ENCODE results near the gene SLC29A1. TPM values are rescaled to one million over a fixed set of nuclear protein-coding genes. Genes with fewer than 3 reads are reported as not detected.

Gene SLC29A1
- total and polyA plus RNA-seq, 9 of the 15 experiments (the other 6 are each of a cell fraction or from before 2014, with no cell fraction given), result 18.9 to 170 (median 57.7) TPM

DNA sequence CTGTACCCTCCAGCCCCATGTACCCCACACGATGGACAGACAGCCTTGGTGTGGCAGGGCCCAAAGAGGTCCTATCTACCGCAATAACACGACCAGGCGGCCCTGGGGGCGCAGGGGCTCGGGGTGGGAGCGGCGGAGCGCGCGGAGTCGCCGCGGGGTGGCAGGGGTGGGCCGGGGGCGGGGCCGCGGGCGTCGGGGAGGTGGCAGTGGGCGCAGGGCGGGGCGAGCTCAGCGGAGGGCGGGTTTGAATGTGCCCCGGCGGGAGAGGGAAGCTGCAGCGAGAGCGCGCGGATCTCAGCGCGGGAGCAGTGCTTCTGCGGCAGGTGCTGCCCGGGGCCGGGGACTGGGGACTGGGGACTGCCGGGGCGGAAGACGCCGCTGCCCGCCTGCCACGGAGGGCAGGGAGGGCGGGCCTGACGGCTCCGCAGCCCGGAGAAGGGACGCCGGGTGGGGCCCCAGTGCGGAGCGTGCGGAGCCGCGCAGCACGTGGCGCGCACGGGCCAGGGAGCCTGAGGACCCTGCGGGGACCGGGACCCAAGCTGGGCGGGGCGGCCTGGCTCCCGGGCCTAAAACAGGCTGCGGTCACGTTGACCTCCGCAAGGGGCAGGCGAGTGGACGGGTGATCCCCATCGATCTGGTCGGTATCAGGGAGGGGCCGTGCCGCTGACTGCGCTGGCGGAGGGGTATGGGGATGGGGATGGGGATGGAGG, at the start of gene SLC29A1 (continued):
- no peak for TF ChIP-seq ZNF197 (CRISPR knock-in tag; IDR thresholded peaks at IDR 0.05; ENCODE audit: low read depth)
- TF ChIP-seq RBM39 (optimal IDR thresholded peaks at IDR 0.05; ENCODE audit: low read depth, low read length), result no peak
- TF ChIP-seq ZSCAN32 (CRISPR knock-in tag; IDR thresholded peaks at IDR 0.05), result no peak
- 0 out of 2 replicates have a peak, but pooled peaks have one; percentile 51 for TF ChIP-seq SUPT5H (IDR thresholded peaks at IDR 0.05)
- TF ChIP-seq PURB (CRISPR knock-in tag; IDR thresholded peaks at IDR 0.05; ENCODE audit: low read depth), result no peak
- TF ChIP-seq MCM3 (IDR thresholded peaks at IDR 0.05), result no peak
- no peak for TF ChIP-seq HNRNPUL1 (IDR thresholded peaks at IDR 0.05; ENCODE audit: low read length)
- 0 out of 3 replicates have a peak, but pooled peaks of 1 of the 2 experiments have one; percentile 41 for TF ChIP-seq CBX3 (IDR thresholded peaks at IDR 0.05; ENCODE audit: borderline replicate concordance in 1 of 2, low read length in 2 of 2)
- no peak for TF ChIP-seq MTA2 (IDR thresholded peaks at IDR 0.05; ENCODE audit: low read depth)
- TF ChIP-seq FOS (IDR thresholded peaks at IDR 0.05; ENCODE audit: extremely low read depth, insufficient read length), result no peak
- TF ChIP-seq ZNF3 (CRISPR knock-in tag; IDR thresholded peaks at IDR 0.05), result no peak
- TF ChIP-seq, protein P1, sequence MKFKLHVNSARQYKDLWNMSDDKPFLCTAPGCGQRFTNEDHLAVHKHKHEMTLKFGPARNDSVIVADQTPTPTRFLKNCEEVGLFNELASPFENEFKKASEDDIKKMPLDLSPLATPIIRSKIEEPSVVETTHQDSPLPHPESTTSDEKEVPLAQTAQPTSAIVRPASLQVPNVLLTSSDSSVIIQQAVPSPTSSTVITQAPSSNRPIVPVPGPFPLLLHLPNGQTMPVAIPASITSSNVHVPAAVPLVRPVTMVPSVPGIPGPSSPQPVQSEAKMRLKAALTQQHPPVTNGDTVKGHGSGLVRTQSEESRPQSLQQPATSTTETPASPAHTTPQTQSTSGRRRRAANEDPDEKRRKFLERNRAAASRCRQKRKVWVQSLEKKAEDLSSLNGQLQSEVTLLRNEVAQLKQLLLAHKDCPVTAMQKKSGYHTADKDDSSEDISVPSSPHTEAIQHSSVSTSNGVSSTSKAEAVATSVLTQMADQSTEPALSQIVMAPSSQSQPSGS (CRISPR knock-in tag; IDR thresholded peaks at IDR 0.05), result 0 out of 2 replicates have a peak, but pooled peaks have one; percentile 55
- TF ChIP-seq, protein P2, sequence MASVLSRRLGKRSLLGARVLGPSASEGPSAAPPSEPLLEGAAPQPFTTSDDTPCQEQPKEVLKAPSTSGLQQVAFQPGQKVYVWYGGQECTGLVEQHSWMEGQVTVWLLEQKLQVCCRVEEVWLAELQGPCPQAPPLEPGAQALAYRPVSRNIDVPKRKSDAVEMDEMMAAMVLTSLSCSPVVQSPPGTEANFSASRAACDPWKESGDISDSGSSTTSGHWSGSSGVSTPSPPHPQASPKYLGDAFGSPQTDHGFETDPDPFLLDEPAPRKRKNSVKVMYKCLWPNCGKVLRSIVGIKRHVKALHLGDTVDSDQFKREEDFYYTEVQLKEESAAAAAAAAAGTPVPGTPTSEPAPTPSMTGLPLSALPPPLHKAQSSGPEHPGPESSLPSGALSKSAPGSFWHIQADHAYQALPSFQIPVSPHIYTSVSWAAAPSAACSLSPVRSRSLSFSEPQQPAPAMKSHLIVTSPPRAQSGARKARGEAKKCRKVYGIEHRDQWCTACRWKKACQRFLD (CRISPR knock-in tag; IDR thresholded peaks at IDR 0.05), result peak; percentile 67; the same call in 1 of the 2 replicates
- TF ChIP-seq ILF3 (IDR thresholded peaks at IDR 0.05; ENCODE audit: borderline replicate concordance), result no peak
- no peak for TF ChIP-seq KDM5B (IDR thresholded peaks at IDR 0.05; ENCODE audit: insufficient replicate concordance, low read depth, low read length)
- TF ChIP-seq ZNF586 (CRISPR knock-in tag; conservative IDR thresholded peaks at IDR 0.05), result no peak
- TF ChIP-seq, protein P3, sequence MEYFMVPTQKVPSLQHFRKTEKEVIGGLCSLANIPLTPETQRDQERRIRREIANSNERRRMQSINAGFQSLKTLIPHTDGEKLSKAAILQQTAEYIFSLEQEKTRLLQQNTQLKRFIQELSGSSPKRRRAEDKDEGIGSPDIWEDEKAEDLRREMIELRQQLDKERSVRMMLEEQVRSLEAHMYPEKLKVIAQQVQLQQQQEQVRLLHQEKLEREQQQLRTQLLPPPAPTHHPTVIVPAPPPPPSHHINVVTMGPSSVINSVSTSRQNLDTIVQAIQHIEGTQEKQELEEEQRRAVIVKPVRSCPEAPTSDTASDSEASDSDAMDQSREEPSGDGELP (CRISPR knock-in tag; IDR thresholded peaks at IDR 0.05; ENCODE audit: borderline replicate concordance), result 0 out of 2 replicates have a peak, but pooled peaks have one; percentile 50
- no peak for TF ChIP-seq ZNF146 (CRISPR knock-in tag; IDR thresholded peaks at IDR 0.05; ENCODE audit: unreplicated experiment)
- TF ChIP-seq, protein P4, sequence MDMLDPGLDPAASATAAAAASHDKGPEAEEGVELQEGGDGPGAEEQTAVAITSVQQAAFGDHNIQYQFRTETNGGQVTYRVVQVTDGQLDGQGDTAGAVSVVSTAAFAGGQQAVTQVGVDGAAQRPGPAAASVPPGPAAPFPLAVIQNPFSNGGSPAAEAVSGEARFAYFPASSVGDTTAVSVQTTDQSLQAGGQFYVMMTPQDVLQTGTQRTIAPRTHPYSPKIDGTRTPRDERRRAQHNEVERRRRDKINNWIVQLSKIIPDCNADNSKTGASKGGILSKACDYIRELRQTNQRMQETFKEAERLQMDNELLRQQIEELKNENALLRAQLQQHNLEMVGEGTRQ (CRISPR knock-in tag; IDR thresholded peaks at IDR 0.05), result peak; percentile 51; the same call in 1 of the 2 replicates
- no peak for TF ChIP-seq CHCHD3 (CRISPR knock-in tag; IDR thresholded peaks at IDR 0.05)
- TF ChIP-seq ETV6 (IDR thresholded peaks at IDR 0.05; ENCODE audit: borderline replicate concordance in 1 of 2, low read depth in 2 of 2, low read length in 1 of 2), result no peak
- no peak for TF ChIP-seq ETV6 (CRISPR knock-in tag; IDR thresholded peaks at IDR 0.05; ENCODE audit: borderline replicate concordance)
- TF ChIP-seq, protein P5, sequence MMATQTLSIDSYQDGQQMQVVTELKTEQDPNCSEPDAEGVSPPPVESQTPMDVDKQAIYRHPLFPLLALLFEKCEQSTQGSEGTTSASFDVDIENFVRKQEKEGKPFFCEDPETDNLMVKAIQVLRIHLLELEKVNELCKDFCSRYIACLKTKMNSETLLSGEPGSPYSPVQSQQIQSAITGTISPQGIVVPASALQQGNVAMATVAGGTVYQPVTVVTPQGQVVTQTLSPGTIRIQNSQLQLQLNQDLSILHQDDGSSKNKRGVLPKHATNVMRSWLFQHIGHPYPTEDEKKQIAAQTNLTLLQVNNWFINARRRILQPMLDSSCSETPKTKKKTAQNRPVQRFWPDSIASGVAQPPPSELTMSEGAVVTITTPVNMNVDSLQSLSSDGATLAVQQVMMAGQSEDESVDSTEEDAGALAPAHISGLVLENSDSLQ (IDR thresholded peaks at IDR 0.05), result no peak
- no peak for TF ChIP-seq BCL6 (CRISPR knock-in tag; IDR thresholded peaks at IDR 0.05)
